ENCODE data around the gene ARHGEF10L.

ARHGEF10L gene

GRCh38 chr1:17654519-17654918, 115.0 kb downstream of the ARHGEF10L start:
- DNase-seq (ENCODE audit: low spot score) = no peak
- FAIRE-seq = no peak

- DNase-seq (ENCODE audit: low spot score) = no peak
- no peak for FAIRE-seq
These were observed 115.7 kb downstream of the ARHGEF10L start for GRCh38 chr1:17655169-17655568.

- FAIRE-seq (no peak), DNase-seq (ENCODE audit: low spot score) (no peak)
These were observed 116.4 kb downstream of the ARHGEF10L start for GRCh38 chr1:17655922-17656321.

GRCh38 chr1:17657436-17657835, 117.9 kb downstream of the ARHGEF10L start:
- no peak for DNase-seq (ENCODE audit: low spot score)
- FAIRE-seq = no peak

- DNase-seq (ENCODE audit: low spot score) (no peak), FAIRE-seq (no peak)
These were observed 119.3 kb downstream of the ARHGEF10L start for GRCh38 chr1:17658837-17659236.

- DNase-seq (ENCODE audit: low spot score) (peak; percentile 38), FAIRE-seq (no peak)
These were observed 122.2 kb downstream of the ARHGEF10L start for GRCh38 chr1:17661546-17662157.

GRCh38 chr1:17662296-17662695, 122.8 kb downstream of the ARHGEF10L start:
- FAIRE-seq (no peak), DNase-seq (ENCODE audit: low spot score) (no peak)

- no peak for FAIRE-seq
- no peak for DNase-seq (ENCODE audit: low spot score)
These were observed 123.3 kb downstream of the ARHGEF10L start for GRCh38 chr1:17662786-17663185.

GRCh38 chr1:17663646-17664045, 124.1 kb downstream of the ARHGEF10L start:
- DNase-seq (ENCODE audit: low spot score) (no peak), FAIRE-seq (no peak)

GRCh38 chr1:17664322-17664721, 124.8 kb downstream of the ARHGEF10L start:
- FAIRE-seq (no peak), DNase-seq (ENCODE audit: low spot score) (no peak)

GRCh38 chr1:17665054-17665453, 125.6 kb downstream of the ARHGEF10L start:
- no peak for FAIRE-seq
- DNase-seq (ENCODE audit: low spot score) = no peak

- no peak for FAIRE-seq
These were observed 126.6 kb downstream of the ARHGEF10L start for GRCh38 chr1:17665950-17666720.

GRCh38 chr1:17667641-17668040, 128.1 kb downstream of the ARHGEF10L start:
- DNase-seq (ENCODE audit: low spot score) (no peak), FAIRE-seq (no peak)

More at GRCh38 chr1:17665950-17666720, 126.6 kb downstream of the ARHGEF10L start:
- no peak for DNase-seq (ENCODE audit: low spot score)

GRCh38 chr1:17668195-17668594, 128.7 kb downstream of the ARHGEF10L start:
- no peak for DNase-seq (ENCODE audit: low spot score)
- no peak for FAIRE-seq

- FAIRE-seq (no peak), DNase-seq (ENCODE audit: low spot score) (no peak)
These were observed 129.2 kb downstream of the ARHGEF10L start for GRCh38 chr1:17668624-17669175.

- FAIRE-seq (no peak), DNase-seq (ENCODE audit: low spot score) (no peak)
These were observed 129.8 kb downstream of the ARHGEF10L start for GRCh38 chr1:17669305-17669704.

- DNase-seq (ENCODE audit: low spot score) (no peak), FAIRE-seq (no peak)
These were observed 130.5 kb downstream of the ARHGEF10L start for GRCh38 chr1:17669866-17670451.

- FAIRE-seq = no peak
- DNase-seq (ENCODE audit: low spot score) = no peak
These were observed 131.3 kb downstream of the ARHGEF10L start for GRCh38 chr1:17670587-17671313.

- DNase-seq (ENCODE audit: low spot score) = no peak
- FAIRE-seq = no peak
These were observed 131.8 kb downstream of the ARHGEF10L start for GRCh38 chr1:17671314-17671705.

- DNase-seq (ENCODE audit: low spot score) (no peak), FAIRE-seq (no peak)
These were observed 132.2 kb downstream of the ARHGEF10L start for GRCh38 chr1:17671741-17672140.

- FAIRE-seq = no peak
- DNase-seq (ENCODE audit: low spot score) = no peak
These were observed 132.7 kb downstream of the ARHGEF10L start for GRCh38 chr1:17672226-17672625.

Data from RCC 7860 (cell line).